Neural cell (in vitro differentiated cells): Measurements from ENCODE around the gene ANKRD1.

Experiments
- CTCF ChIP-seq: fragments of 450-650 bp; IDR thresholded peaks from 2 replicates; pipeline ENCODE4 v1.5.1; 2014; ENCODE audit warnings: antibody characterized with exemption, mild to moderate bottlenecking, moderate library complexity; ENCODE audit not compliant: poor library complexity, severe bottlenecking
- POLR2AphosphoS5 ChIP-seq: IDR thresholded peaks from 2 replicates; pipeline ENCODE4 v1.6.1; 2012
- RAD21 ChIP-seq: fragments of 450-650 bp; conservative IDR thresholded peaks from 2 replicates; pipeline ENCODE4 v1.6.1; 2014; ENCODE audit warnings: antibody characterized with exemption, mild to moderate bottlenecking, moderate library complexity
- REST ChIP-seq: IDR thresholded peaks from 2 replicates; pipeline ENCODE4 v1.6.1; 2012; ENCODE audit warnings: borderline replicate concordance
- TAF1 ChIP-seq: IDR thresholded peaks from 2 replicates; pipeline ENCODE4 v1.6.1; 2012; ENCODE audit warnings: low read depth

- TF ChIP-seq POLR2AphosphoS5 (no peak), RAD21 (no peak), REST (no peak), TAF1 (no peak), CTCF (no peak)
Measured at GRCh38 chr10:90963331-90963730, 42.4 kb upstream of the ANKRD1 start.
